GM18858 (cell line): ENCODE data around the gene PFKFB4.

ENCODE experiments used
- ATAC-seq: cut with Tn5 transposase; IDR thresholded peaks from one replicate; pipeline ENCODE4 v1.9.1; 2021; ENCODE audit not compliant: unreplicated experiment

PFKFB4 gene

DNA sequence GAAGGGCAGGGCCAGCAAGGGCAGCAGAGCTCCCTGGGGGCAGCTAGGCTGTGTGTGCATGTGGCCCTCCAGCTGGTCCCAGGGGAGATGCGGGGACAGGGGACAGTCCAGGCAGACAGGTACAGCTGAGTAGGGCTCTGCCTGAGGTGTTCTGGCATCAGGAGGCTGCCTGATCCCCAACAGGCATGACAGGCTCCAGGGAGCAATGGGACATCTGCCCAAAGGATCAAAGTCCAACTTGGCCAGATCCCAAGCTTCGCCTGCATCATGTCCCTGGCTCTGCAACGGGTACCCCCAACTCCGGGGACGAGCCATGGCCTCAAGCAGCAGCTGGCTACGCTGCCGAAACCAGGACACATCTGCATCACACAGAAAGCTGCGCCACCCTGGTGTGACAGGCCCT is 88.3 kb downstream of the PFKFB4 start:
- ATAC-seq, result no peak
